SJCRH30 (cell line): ENCODE results near the gene UNCX. TPM values are rescaled to one million over a fixed set of nuclear protein-coding genes. Genes with fewer than 3 reads are reported as not detected.
A peak's percentile ranks its signal among the peaks of the same experiment; 100 is the strongest.
"Not testable (repeated sequence)": the region's sequence is repeated elsewhere in the genome, so short reads cannot be mapped to it uniquely, and the experiment has no call there.

Experiments used
- DNase-seq, 2 experiments: peaks; one replicate each; pipeline ENCODE4 v3.0.0-alpha.2; 2015 to 2020
- H3K27ac ChIP-seq: fragments of 250-450 bp; sonication (Bioruptor Pico); 2 replicates; pipeline ENCODE4 v1.5.1; 2020; ENCODE audit warnings: mild to moderate bottlenecking, moderate library complexity
- H3K27me3 ChIP-seq: fragments of 250-450 bp; sonication (Bioruptor Pico); 2 replicates; pipeline ENCODE4 v1.5.1; 2020; ENCODE audit warnings: mild to moderate bottlenecking, moderate library complexity
- H3K36me3 ChIP-seq: fragments of 250-450 bp; sonication (Bioruptor Pico); 2 replicates; pipeline ENCODE4 v1.5.1; 2020; ENCODE audit warnings: mild to moderate bottlenecking, moderate library complexity
- H3K4me1 ChIP-seq: fragments of 250-450 bp; sonication (Bioruptor Pico); 2 replicates; pipeline ENCODE4 v1.5.1; 2020; ENCODE audit warnings: mild to moderate bottlenecking, moderate library complexity
- H3K4me3 ChIP-seq: fragments of 250-450 bp; sonication (Bioruptor Pico); 2 replicates; pipeline ENCODE4 v1.5.1; 2020; ENCODE audit warnings: mild to moderate bottlenecking, moderate library complexity
- H3K9me3 ChIP-seq: fragments of 250-450 bp; sonication (Bioruptor Pico); replicated peaks from 2 replicates; pipeline ENCODE4 v1.5.1; 2020; ENCODE audit warnings: mild to moderate bottlenecking, moderate library complexity
- total RNA-seq: library from RNA; depleted of rRNA; stranded (reverse); fragments of >200 nt; shearing (Covaris generic); gene quantifications from 2 replicates; pipeline ENCODE4 v1.2.3, GENCODE V29; 2014

Gene UNCX
- total RNA-seq, 1 experiment from 2014 or later, result 0.30 TPM

DNA sequence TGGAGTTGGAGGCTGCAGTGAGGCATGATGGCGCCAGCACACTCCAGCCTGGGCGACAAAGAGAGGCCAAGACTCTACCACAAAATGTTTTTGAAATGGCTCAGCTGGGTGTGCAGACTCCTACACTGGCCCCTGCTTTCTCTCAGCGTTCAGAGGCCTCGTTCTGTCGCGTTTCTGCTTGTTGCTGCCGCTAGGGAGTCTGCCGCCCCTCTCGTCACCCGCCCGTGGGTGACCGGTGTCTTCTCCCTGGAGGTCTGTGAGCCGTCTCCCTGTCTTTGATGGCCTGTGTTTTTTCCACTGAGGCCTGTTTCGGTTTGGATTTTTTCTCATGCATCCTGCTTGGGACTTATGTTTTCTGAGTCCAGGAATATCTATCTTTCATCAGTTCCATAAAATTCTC lies 23.6 kb upstream of the UNCX start:
- H3K4me3 ChIP-seq, result no peak overlapping the region
- no peaks in the 10 kb centered on the region for H3K9me3 ChIP-seq
- DNase-seq, result no peak
- no peaks in the 10 kb centered on the region for H3K36me3 ChIP-seq
- peaks cover 12% of the 10 kb centered on the region for H3K27me3 ChIP-seq
- H3K4me1 ChIP-seq, result no peaks in the 10 kb centered on the region
- no peak overlapping the region for H3K27ac ChIP-seq

DNA sequence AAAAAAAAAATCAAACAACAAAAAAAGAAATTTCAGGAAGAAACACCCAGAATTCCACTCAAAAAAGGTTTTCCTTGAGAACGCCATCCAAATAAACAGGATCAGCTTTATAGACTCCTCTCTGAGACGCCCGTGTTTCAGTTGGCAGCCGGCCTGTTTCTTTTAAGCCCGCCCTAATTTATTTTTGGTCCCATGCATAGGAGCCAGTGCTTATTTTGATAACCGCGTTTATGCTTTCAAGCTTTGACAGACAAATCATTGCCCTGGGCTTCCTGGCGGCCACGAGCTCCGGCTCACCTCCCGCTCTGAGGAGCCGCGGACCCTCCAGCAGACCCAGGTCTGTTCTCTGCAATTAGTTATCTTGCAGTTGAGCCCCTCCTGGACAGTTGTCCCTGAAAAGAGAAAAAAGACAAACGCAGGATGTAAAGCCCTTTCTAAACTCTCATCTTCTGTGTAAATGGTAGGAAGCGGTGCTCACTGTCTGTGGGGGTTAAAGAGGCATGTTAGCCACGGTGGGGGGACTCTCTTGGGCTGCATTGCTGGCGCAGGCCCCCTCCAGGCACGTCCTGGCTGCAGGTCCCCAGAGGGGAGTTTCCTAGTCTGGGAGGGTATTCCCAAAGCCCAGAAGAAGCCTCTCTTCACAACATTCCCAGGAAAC lies 22.2 kb upstream of the UNCX start:
- no peaks in the 10 kb centered on the region for H3K9me3 ChIP-seq
- no peaks in the 10 kb centered on the region for H3K4me1 ChIP-seq
- peak in 1 of 2 experiments; percentile 34 for DNase-seq
- no peak overlapping the region for H3K27ac ChIP-seq
- peaks cover 12% of the 10 kb centered on the region for H3K27me3 ChIP-seq
- H3K4me3 ChIP-seq, result no peak overlapping the region
- no peaks in the 10 kb centered on the region for H3K36me3 ChIP-seq

DNA sequence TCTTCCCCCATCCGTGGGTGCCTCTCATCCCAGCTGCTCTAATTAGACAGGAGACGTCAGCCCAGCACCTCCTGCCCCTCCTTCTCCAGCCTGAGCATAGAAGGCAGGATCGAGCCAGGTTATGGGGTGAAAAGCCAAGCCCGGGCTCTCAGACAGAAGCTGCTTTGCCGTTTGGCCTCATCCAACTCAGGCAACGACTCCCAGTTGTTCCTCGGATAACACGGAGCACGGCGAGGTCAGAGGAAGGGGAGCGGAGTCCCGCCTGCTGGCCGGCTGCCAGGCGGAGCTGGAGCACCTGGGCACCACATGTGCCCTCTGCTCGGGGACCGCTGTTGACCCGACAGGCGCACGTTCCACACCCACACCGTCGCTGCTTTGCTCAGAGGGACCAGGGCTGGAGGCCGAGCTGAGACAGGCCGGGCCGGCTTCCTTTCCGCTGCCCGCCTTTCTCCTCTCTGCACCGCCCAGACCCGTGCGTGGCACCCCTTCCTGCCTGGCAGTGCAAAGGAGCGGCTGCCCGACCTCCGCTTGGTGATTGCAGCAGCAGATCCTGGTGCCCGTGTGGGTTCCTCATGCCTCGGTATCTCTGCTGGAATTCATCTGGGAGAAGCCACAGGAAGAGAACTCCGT lies 21.6 kb upstream of the UNCX start:
- Histone ChIP-seq H3K9me3 (no peaks in the 10 kb centered on the region), H3K4me1 (no peaks in the 10 kb centered on the region), H3K27me3 (peaks cover 12% of the 10 kb centered on the region), H3K4me3 (no peak overlapping the region), H3K27ac (no peak overlapping the region), H3K36me3 (no peaks in the 10 kb centered on the region)
- no peak for DNase-seq

GRCh38 chr7:1211611-1212010 lies 21.1 kb upstream of the UNCX start:
- Histone ChIP-seq H3K4me3 (no peak overlapping the region), H3K36me3 (no peaks in the 10 kb centered on the region), H3K27me3 (peaks cover 12% of the 10 kb centered on the region), H3K27ac (no peak overlapping the region), H3K9me3 (no peaks in the 10 kb centered on the region), H3K4me1 (no peaks in the 10 kb centered on the region)
- DNase-seq, result no peak

DNA sequence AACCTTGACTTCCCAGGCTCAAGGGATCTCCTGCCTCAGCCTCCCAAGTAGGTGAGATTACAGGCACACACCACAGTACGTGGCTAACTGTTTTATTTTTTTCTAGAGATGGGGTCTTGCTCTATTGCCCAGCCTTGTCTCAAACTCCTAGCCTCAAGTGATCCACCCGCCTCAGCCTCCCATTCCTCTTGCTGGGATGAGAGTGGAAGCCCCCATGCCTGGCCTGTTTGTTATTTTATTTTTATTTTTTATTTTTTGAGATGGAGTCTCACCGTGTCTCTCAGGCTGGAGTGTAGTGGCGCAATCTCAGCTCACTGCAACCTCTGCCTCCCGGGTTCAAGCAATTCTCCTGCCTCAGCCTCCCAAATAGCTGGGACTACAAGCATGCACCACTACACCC lies 20.6 kb upstream of the UNCX start:
- not testable (repeated sequence) for H3K9me3 ChIP-seq, H3K4me1 ChIP-seq, DNase-seq, H3K36me3 ChIP-seq, H3K4me3 ChIP-seq, H3K27ac ChIP-seq
- peaks cover 12% of the 10 kb centered on the region for H3K27me3 ChIP-seq

DNA sequence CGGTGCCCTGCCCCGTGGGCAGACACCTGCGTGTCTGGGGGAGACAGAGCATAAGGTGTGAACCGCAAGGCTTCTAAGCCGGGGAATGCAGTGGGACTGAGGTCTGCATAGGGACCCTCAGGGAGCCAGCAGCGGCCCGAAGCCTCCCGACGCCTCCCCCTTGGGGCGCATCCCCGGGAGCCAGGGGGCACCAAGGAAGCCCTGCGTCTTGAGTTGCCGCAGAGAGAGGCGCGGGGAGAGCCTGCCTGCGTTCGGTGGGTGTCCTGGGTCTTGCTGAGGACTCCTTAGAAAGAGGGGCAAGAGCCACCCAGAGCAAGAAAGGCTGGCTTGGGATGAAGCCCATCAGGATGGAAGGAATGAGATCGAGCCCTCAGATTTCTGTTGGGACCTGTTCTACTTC lies 18.2 kb upstream of the UNCX start:
- H3K36me3 ChIP-seq, result no peaks in the 10 kb centered on the region
- H3K27me3 ChIP-seq, result peaks cover 12% of the 10 kb centered on the region
- no peak overlapping the region for H3K4me3 ChIP-seq
- DNase-seq, result no peak
- H3K27ac ChIP-seq, result no peak overlapping the region
- H3K4me1 ChIP-seq, result no peaks in the 10 kb centered on the region
- no peaks in the 10 kb centered on the region for H3K9me3 ChIP-seq

DNA sequence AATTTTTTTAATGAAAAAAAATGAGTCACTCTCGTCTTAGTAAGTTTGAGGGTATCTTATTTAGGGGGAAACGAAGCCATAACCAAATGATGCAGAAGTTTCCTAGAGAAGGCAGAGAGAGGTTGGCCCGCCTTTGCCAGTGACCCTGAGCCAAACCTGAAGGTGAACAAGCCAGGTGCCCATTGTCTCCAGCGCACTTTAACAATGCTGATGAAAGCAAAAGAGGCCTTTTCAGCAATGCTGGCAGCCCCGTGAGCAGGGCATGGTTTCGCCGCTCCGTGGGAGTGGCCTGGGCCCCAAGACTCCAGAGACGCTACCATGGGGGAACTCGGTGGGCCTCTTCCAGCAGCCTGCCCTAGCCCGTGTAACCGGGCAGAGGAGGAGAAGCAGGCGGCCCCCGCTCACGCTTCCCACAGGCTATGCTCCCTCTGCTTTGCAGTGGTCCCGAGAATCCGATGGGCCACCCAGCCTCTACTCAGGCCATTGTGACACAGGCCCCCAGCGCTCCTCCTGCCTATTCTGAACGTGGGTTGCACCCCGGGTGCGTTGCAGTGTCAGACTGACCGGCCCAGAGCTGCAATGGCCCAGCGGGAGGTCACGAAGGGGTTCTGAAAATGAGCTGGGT lies 14.0 kb upstream of the UNCX start:
- H3K27me3 ChIP-seq, result no peaks in the 10 kb centered on the region
- no peaks in the 10 kb centered on the region for H3K4me1 ChIP-seq

DNA sequence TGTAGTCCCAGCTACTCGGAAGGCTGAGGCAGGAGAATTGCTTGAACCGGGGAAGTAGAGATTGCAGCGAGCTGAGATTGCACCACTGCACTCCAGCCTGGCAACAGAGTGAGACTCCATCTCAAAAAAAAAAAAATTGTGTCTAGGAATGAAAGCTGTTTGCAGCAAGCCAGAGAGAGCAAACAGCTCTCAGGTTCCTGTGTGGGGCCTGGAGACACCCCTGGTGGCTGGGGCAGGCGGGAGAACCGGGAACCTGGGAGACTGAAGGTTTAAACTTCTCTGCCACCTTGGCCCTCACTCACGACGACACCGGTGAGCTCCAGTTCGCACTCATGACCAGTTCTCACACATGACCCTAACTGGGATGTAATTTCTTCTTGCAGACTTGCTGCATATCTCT lies 13.2 kb upstream of the UNCX start:
- H3K4me3 ChIP-seq, result no peak overlapping the region
- no peak for DNase-seq
- H3K27ac ChIP-seq, result no peak overlapping the region
- no peaks in the 10 kb centered on the region for H3K4me1 ChIP-seq
- H3K9me3 ChIP-seq, result no peaks in the 10 kb centered on the region
- H3K36me3 ChIP-seq, result no peaks in the 10 kb centered on the region
- H3K27me3 ChIP-seq, result no peaks in the 10 kb centered on the region

More for the DNA sequence above, 14.0 kb upstream of the UNCX start:
- Histone ChIP-seq H3K4me3 (no peak overlapping the region), H3K9me3 (no peaks in the 10 kb centered on the region), H3K27ac (no peak overlapping the region), H3K36me3 (no peaks in the 10 kb centered on the region)
- no peak for DNase-seq

DNA sequence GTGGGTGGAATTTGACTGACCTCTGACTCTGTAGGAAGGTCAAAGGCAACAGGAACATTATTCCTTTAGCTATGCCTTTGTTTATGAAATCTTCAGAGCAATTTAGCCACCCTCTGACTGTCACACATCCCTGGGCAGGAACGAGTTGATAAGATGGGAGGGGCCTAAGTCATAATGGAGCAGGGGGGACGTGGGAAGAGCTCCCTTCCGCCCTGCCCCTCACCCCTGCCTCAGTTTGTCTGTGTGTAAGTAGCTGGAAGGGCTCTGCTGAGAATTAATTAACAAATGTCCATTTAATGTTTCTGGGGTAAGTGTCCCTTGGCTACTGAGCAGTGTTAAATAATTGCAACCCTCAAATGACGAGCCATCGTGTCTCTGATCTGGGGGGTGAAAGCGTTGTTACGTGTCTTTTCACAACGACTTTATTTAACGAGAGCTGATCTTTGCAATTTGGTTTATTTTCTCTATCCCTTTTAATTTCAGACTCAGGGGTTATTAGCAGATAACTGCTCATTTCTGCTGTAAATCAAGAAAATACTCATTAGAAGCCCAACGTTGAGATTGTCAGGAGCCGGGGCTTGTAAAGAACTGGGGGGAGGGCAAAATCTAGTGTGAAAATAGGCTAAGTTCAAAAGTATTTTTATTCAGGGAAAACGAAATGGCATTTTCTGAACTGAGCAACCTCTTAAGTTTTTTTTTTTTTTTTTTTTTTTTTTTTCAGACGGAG lies 12.5 kb upstream of the UNCX start:
- Histone ChIP-seq H3K27me3 (no peaks in the 10 kb centered on the region), H3K4me3 (no peak overlapping the region)
- no peak for DNase-seq

DNA sequence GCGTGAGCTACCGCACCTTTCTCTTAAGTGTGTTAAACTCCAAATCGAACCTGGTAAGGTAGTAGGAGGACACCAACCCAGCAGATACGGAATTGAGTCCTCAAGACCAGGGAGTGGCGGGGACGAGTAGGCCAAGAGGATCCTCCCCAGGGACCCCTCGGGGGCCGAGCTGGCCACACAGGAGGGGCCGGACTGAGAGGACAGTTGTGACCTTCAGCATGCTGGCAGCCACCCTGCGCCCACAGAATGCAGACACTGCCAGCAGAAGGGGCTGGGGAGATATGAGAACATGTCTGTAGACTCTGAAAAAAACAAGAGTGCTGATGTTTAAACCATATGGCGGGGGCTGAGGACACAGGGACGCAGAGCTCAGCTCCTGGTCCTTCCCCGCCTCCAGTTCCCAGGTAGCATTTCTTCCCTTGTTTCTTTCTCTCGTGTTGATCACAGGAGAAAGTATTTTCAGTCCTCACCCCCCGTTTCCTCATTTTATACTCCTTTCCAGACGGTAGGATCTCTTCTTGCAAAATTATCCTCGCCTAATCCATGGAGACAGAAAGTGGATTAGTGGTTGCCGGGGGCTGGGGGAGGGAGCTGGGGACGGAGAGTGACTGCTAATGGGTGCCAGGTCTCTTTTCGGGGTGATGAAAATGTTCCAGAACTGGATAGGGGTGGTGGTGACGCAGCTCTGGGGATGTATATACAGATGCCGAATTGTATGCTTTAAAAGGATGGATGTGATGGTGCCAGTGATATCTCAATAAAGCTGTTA lies 11.5 kb upstream of the UNCX start:
- DNase-seq, result no peak
- no peak overlapping the region for H3K4me3 ChIP-seq
- H3K27ac ChIP-seq, result no peak overlapping the region
- H3K9me3 ChIP-seq, result no peaks in the 10 kb centered on the region
- H3K4me1 ChIP-seq, result no peaks in the 10 kb centered on the region
- no peaks in the 10 kb centered on the region for H3K36me3 ChIP-seq
- H3K27me3 ChIP-seq, result no peaks in the 10 kb centered on the region; the same call in 1 of the 2 replicates

More for the DNA sequence above, 12.5 kb upstream of the UNCX start:
- H3K27ac ChIP-seq, result no peak overlapping the region
- no peaks in the 10 kb centered on the region for H3K4me1 ChIP-seq
- H3K9me3 ChIP-seq, result no peaks in the 10 kb centered on the region
- no peaks in the 10 kb centered on the region for H3K36me3 ChIP-seq

DNA sequence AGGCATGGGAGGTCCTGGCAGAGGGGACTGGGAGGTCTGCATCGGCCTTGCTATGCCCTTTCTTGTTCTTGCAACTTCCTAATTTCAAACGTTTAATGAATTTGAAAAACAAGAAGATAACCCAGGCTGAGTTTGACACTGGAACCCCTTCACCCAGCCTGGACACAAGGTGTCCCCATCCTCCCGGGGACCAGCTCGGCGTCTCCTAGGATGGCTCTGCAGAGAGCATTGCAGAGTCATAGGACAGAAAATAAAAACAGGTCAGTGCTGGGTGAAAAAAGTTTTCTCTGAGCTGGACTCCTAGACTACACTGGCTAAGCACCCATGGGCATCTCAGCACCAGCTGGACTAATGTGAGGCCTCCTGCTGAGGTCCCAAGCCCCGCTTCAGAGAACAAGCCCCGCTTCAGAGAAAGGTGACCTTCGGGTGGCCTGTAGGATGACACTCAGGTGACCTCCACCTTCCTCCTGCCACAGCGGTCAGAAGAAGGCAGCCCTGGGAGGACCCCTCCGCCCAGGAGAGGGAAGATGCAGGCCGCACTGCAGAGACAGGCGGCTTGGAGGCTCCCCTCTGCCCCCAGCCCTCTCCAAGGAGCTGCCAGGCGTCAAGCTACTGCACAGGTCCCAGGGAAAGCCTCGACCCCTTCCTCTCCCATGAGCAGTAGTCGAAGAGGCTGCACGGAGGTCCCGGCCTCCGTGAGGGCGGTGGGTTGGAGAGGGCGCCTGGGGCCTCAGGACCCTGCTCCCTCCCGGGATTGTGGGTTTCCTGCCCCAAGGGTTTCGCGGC lies 9.3 kb upstream of the UNCX start:
- no peak overlapping the region for H3K4me3 ChIP-seq
- peak in 1 of 2 experiments; percentile 18 for DNase-seq
- no peaks in the 10 kb centered on the region for H3K9me3 ChIP-seq
- no peaks in the 10 kb centered on the region for H3K36me3 ChIP-seq
- no peak overlapping the region for H3K27ac ChIP-seq
- H3K4me1 ChIP-seq, result no peaks in the 10 kb centered on the region
- H3K27me3 ChIP-seq, result peaks cover 3% of the 10 kb centered on the region; the same call in 1 of the 2 replicates

- no peak for DNase-seq
- no peaks in the 10 kb centered on the region for H3K4me1 ChIP-seq
- H3K9me3 ChIP-seq, result no peaks in the 10 kb centered on the region
- H3K36me3 ChIP-seq, result no peaks in the 10 kb centered on the region
- no peak overlapping the region for H3K4me3 ChIP-seq
- H3K27me3 ChIP-seq, result peaks cover 3% of the 10 kb centered on the region; the same call in 1 of the 2 replicates
- no peak overlapping the region for H3K27ac ChIP-seq
Observed at GRCh38 chr7:1224086-1224716, 8.5 kb upstream of the UNCX start.

DNA sequence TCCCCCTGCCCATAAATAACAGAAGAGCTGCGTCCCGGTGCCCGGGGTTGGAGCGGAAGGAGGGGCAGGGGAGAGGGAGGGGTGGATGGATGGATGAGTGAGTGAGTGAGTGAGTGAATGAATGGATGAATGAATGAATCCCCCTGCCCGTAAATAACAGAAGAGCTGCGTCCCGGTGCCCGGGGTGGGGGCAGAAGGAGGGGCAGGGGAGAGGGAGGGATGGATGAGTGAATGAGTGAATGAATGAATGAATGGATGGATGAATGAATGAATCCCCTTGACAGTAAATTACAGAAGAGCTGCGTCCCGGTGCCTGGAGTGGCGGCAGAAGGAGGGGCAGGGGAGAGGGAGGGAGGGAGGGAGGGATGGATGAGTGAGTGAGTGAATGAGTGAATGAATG lies 7.6 kb upstream of the UNCX start:
- Histone ChIP-seq H3K27me3 (peaks cover 3% of the 10 kb centered on the region; the same call in 1 of the 2 replicates), H3K36me3 (no peaks in the 10 kb centered on the region), H3K4me3 (no peak overlapping the region), H3K27ac (no peak overlapping the region), H3K9me3 (no peaks in the 10 kb centered on the region), H3K4me1 (no peaks in the 10 kb centered on the region)
- no peak for DNase-seq
